Measurements from ENCODE around the gene PEX14.

Gene PEX14

DNA sequence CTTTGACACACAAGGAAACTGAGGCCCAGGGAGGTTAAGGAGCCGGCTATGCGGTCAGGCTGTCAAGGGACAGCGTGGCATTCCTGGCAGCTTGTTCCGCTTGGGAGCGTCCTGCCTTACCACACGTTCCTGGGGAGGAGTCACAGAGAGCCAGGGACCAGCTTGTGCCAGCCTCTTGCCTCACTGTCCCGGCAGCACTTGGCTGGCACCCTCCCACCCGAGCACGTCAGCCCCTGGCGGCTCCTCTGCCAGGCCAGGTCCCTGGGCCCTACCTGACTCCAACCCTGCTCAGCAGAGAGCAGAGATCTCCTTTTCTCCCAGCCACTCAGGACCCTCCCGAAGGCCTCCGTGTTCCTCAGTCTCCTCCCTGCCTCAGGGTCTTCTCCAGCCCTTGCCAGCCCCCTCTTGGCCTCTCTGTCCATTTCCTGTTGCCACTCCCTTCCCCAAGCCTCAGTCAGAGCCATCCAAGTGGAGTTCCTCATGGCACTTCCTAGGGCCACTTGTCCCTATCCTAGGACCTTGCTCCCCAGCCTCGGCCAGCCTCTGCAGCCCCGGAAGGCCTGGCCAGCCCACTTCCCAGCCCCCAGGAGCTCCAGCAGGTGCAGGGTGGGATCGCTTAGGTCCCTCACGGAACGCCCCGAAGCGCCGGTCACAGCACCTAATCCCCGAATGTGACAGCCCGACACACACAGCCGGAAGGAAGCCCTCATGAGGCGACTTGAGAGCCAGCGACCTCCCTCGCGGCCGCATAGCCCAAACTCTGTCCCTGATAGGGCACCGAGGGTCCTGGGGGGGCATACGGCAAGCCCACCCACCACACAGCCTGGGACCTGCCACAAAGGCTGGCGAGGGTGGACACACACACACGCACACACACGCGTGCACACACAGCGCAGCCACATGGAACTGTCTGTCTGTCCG is 191.4 kb downstream of the PEX14 start:
- Histone ChIP-seq H3K4me3 (ENCODE audit: insufficient read length, low read depth) (no peak overlapping the region), H3K9me3 (ENCODE audit: insufficient read depth, low read length) (no peaks in the 10 kb centered on the region), H3K36me3 (ENCODE audit: insufficient read depth, insufficient read length, low read length) (no peaks in the 10 kb centered on the region), H3K9ac (ENCODE audit: insufficient read length, low read depth) (no peak overlapping the region), H3K4me1 (ENCODE audit: insufficient read depth, insufficient read length) (peaks cover 9% of the 10 kb centered on the region), H3K27me3 (ENCODE audit: insufficient read depth, insufficient read length) (no peaks in the 10 kb centered on the region)
- TF ChIP-seq ZNF274 (IDR thresholded peaks at IDR 0.05; ENCODE audit: low read depth, low read length) (no peak), YY1 (IDR thresholded peaks at IDR 0.05; ENCODE audit: insufficient read depth, insufficient read length) (no peak), SUZ12 (IDR thresholded peaks at IDR 0.05; ENCODE audit: extremely low read depth, insufficient read depth, insufficient read length) (no peak)
- DNase-seq (ENCODE audit: low read depth, low spot score): no peak

DNA sequence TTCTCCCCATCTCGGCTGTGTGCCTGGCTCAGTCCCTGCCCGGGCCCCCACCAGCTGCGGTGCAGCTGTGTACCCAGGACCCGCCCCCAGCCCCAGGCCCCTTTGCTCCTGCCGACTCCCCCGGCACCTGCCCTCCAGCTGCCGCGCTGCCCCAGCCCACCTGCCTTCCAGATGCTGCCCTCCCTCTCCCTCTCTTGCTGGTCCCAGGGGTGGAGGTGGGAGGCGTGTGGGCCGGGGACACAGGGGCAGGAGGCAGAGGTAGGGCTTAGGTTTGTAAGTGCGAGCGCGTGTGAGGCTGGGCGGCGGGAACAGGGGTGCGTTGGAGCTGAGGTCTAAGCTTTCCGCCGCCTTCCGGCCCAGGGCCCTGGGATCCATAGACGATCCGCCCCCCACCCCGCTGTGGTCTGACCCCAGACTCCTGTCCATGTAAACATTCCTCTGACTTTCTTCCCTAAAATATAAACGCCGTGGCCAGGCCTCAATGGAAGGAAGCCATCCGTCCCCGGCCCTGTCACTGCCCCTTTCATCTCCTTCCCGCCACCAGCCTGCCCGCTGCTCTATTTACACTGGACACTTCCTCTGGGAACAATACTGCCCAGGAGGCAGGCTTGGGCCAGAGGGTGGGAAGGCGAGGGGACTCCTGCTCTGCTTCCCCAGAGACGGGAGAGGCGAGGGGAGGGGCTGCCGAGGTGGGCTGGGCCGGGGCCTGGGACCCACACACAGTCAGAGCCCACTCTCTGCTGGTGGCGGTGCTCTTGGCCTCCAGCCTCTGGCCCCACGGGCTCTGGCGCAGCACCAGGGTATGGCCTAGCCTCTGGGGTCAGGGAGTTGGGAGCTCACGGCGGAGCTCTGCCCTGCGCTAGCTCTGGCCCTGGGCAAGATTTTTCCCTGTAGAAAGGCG is 193.4 kb downstream of the PEX14 start:
- DNase-seq (ENCODE audit: low read depth, low spot score): no peak
- Histone ChIP-seq H3K9ac (ENCODE audit: insufficient read length, low read depth) (no peak overlapping the region), H3K9me3 (ENCODE audit: insufficient read depth, low read length) (no peaks in the 10 kb centered on the region), H3K36me3 (ENCODE audit: insufficient read depth, insufficient read length, low read length) (no peaks in the 10 kb centered on the region), H3K4me3 (ENCODE audit: insufficient read length, low read depth) (no peak overlapping the region), H3K27me3 (ENCODE audit: insufficient read depth, insufficient read length) (no peaks in the 10 kb centered on the region), H3K4me1 (ENCODE audit: insufficient read depth, insufficient read length) (peaks cover 9% of the 10 kb centered on the region)
- TF ChIP-seq YY1 (IDR thresholded peaks at IDR 0.05; ENCODE audit: insufficient read depth, insufficient read length) (no peak), ZNF274 (IDR thresholded peaks at IDR 0.05; ENCODE audit: low read depth, low read length) (no peak)

GRCh38 chr1:10669570-10669969 is 194.8 kb downstream of the PEX14 start:
- Histone ChIP-seq H3K36me3 (ENCODE audit: insufficient read depth, insufficient read length, low read length) (no peaks in the 10 kb centered on the region), H3K4me1 (ENCODE audit: insufficient read depth, insufficient read length) (peaks cover 9% of the 10 kb centered on the region), H3K27me3 (ENCODE audit: insufficient read depth, insufficient read length) (no peaks in the 10 kb centered on the region), H3K9me3 (ENCODE audit: insufficient read depth, low read length) (no peaks in the 10 kb centered on the region), H3K4me3 (ENCODE audit: insufficient read length, low read depth) (no peak overlapping the region), H3K9ac (ENCODE audit: insufficient read length, low read depth) (no peak overlapping the region)
- TF ChIP-seq SUZ12 (IDR thresholded peaks at IDR 0.05; ENCODE audit: extremely low read depth, insufficient read depth, insufficient read length): no peak
- TF ChIP-seq YY1 (IDR thresholded peaks at IDR 0.05; ENCODE audit: insufficient read depth, insufficient read length): no peak
- TF ChIP-seq ZNF274 (IDR thresholded peaks at IDR 0.05; ENCODE audit: low read depth, low read length): no peak
- DNase-seq (ENCODE audit: low read depth, low spot score): no peak

- Histone ChIP-seq H3K27me3 (ENCODE audit: insufficient read depth, insufficient read length) (no peaks in the 10 kb centered on the region), H3K9ac (ENCODE audit: insufficient read length, low read depth) (no peak overlapping the region), H3K9me3 (ENCODE audit: insufficient read depth, low read length) (no peaks in the 10 kb centered on the region), H3K4me1 (ENCODE audit: insufficient read depth, insufficient read length) (peaks cover 9% of the 10 kb centered on the region), H3K36me3 (ENCODE audit: insufficient read depth, insufficient read length, low read length) (no peaks in the 10 kb centered on the region), H3K4me3 (ENCODE audit: insufficient read length, low read depth) (no peak overlapping the region)
- DNase-seq (ENCODE audit: low read depth, low spot score): no peak
- TF ChIP-seq ZNF274 (IDR thresholded peaks at IDR 0.05; ENCODE audit: low read depth, low read length) (no peak), SUZ12 (IDR thresholded peaks at IDR 0.05; ENCODE audit: extremely low read depth, insufficient read depth, insufficient read length) (no peak), YY1 (IDR thresholded peaks at IDR 0.05; ENCODE audit: insufficient read depth, insufficient read length) (no peak)
These were observed 195.4 kb downstream of the PEX14 start for GRCh38 chr1:10670190-10670589.

GRCh38 chr1:10671090-10671489 is 196.3 kb downstream of the PEX14 start:
- Histone ChIP-seq H3K4me3 (ENCODE audit: insufficient read length, low read depth) (no peak overlapping the region), H3K36me3 (ENCODE audit: insufficient read depth, insufficient read length, low read length) (no peaks in the 10 kb centered on the region), H3K27me3 (ENCODE audit: insufficient read depth, insufficient read length) (no peaks in the 10 kb centered on the region), H3K9me3 (ENCODE audit: insufficient read depth, low read length) (no peaks in the 10 kb centered on the region), H3K4me1 (ENCODE audit: insufficient read depth, insufficient read length) (peaks cover 9% of the 10 kb centered on the region), H3K9ac (ENCODE audit: insufficient read length, low read depth) (no peak overlapping the region)
- no peak for DNase-seq (ENCODE audit: low read depth, low spot score)
- TF ChIP-seq YY1 (IDR thresholded peaks at IDR 0.05; ENCODE audit: insufficient read depth, insufficient read length) (no peak), ZNF274 (IDR thresholded peaks at IDR 0.05; ENCODE audit: low read depth, low read length) (no peak), SUZ12 (IDR thresholded peaks at IDR 0.05; ENCODE audit: extremely low read depth, insufficient read depth, insufficient read length) (no peak)

DNA sequence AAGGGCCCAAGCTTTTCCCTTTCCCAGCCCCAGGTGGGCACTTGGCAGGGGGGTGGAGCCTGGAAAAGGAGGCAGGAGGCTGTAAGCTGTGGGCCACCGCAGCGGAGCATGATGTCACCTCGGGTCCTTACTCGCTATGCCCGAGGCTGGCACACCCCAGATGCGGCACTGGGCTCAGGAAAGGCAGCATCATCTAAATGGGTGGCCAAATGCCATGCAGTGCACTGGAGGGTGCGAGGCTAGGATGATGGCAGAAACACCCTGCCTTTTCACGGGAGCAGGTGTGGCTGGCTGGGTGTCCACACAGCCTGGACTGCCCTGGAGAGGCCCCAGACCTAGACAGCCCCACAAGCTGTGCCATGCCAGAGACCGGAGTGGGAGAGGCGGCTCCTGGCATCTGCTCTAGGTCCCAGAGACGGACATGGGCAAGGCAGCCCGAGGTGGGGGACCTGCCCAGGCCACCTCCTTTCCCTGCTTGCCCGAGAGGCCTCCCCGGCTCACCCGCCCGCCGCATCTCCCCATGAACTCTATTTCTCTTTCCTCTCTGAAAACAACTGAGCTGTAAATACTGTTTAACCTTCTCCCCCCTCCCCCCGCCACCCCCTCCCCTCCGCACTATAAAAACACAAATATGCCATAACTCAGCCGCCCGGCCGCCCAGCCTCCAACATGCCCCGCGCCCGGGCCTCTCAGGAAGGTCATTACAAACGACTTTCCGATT is 197.0 kb downstream of the PEX14 start:
- no peak for DNase-seq (ENCODE audit: low read depth, low spot score)
- TF ChIP-seq SUZ12 (IDR thresholded peaks at IDR 0.05; ENCODE audit: extremely low read depth, insufficient read depth, insufficient read length): no peak
- TF ChIP-seq ZNF274 (IDR thresholded peaks at IDR 0.05; ENCODE audit: low read depth, low read length): no peak
- TF ChIP-seq YY1 (IDR thresholded peaks at IDR 0.05; ENCODE audit: insufficient read depth, insufficient read length): no peak
- Histone ChIP-seq H3K4me1 (ENCODE audit: insufficient read depth, insufficient read length) (peaks cover 8% of the 10 kb centered on the region), H3K9me3 (ENCODE audit: insufficient read depth, low read length) (no peaks in the 10 kb centered on the region), H3K9ac (ENCODE audit: insufficient read length, low read depth) (no peak overlapping the region), H3K4me3 (ENCODE audit: insufficient read length, low read depth) (no peak overlapping the region), H3K27me3 (ENCODE audit: insufficient read depth, insufficient read length) (no peaks in the 10 kb centered on the region), H3K36me3 (ENCODE audit: insufficient read depth, insufficient read length, low read length) (no peaks in the 10 kb centered on the region)

Data from NT2/D1 (cell line).